Raji (cell line): ENCODE results near the gene SPDEF.

ENCODE experiments used
- POLR2A ChIP-seq: IDR thresholded peaks from 2 replicates; pipeline ENCODE4 v1.6.1; 2011; ENCODE audit warnings: low read depth, low read length, control low read depth; ENCODE audit not compliant: insufficient read depth

Gene SPDEF

DNA sequence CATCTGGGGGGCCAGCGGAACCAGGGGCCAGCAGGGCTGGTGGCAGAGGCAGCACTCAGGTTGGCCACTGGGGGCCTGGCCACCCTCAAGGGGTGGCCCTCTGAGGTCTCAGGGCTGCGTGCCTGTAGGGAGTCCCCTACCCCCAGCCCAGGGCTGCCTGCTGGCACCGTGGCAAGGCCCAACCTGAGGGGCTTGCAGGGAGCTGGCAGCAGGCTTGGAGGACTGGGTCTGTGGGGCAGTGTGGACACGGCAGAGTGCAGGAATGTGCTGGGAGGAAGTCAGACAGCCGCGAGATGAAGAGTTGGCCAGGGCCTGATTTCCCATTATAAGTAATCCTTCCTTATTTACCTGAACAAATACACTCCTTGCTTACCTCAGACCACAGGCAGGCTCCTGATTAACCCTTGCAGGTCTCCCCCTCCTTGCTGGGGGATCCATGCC, at the start of gene SPDEF:
Gene SPDEF (minus strand): TSS at position 299 of the 441 bp plus-strand sequence. CDS start 11,874 bp downstream, outside the sequence.
- TF ChIP-seq POLR2A = no peak

DNA sequence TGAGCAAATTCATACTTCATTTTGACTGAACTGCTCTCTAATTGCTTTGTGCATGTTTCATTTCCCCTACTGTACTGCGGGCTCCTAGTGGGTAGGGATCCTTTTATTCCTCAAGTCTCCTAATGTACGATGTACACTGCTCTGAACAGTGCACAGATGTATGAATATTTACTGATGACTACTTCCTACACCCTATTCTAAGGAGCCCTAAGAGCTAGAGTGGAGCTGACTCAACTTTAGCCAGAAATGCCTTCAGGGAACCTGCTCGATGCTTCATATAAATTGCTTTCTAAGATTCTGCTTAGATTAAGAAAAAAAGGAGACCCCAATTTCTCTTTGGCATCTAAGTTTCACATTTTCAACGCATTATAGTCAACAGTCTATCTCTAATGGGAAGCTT, 47.6 kb upstream of the SPDEF start:
- no peak for TF ChIP-seq POLR2A

DNA sequence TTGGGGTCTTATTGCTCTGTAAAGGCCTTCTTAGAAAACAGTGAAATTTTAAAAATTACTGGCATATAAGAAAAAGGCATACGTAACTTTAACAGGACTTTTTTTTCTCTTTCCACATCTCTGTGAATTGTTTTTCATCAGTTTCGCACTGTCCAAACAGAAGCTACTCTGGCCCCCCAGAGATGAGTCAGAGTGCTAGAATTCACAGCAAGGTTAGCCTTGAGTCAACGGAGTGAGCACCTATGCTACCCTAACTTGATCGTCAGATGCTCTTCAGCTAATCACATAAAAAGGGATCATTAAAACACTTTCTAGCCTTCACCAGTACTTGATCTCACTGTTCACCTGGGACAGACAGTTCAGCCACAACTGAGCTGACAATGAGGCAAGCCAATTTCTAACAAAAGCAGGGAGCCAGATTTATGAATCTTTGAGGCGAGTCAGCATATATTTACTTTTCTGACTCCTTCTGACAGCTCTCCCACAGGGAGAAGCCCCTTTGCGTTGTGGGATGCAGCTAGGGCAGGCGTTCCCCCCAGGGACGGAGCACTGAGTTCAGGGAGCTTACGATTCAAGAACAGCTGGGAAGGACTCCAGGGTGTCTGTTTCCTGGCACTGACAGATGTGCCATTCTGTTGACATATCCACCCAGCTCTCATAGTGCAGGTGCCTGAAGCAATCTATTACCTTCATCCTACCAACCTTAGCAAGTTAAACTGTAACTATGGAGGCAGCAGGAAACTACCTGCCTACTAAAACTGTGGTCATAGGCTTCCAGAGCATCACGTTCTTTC, 46.4 kb upstream of the SPDEF start:
- TF ChIP-seq POLR2A = no peak

- TF ChIP-seq POLR2A = no peak
Measured at GRCh38 chr6:34601706-34602105, 45.6 kb upstream of the SPDEF start.

DNA sequence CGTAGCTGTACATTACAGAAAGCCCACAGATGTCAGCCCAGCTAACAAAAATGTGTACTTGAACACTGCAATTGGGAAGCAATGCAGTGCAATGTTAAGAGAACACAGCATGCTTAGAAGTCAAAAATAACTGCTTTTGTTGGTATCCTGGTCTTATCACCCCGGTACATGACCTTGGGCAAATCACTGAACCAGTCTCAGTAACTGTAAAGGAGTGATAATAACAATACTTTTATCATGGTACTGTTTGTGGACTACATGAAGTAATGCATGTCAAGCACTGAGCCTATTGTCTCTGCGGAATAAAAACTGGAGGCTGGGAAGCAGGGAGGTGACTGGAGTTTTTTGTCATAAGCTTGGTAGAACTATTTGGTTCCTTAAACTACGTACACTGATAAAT, 44.7 kb upstream of the SPDEF start:
- TF ChIP-seq POLR2A = no peak

DNA sequence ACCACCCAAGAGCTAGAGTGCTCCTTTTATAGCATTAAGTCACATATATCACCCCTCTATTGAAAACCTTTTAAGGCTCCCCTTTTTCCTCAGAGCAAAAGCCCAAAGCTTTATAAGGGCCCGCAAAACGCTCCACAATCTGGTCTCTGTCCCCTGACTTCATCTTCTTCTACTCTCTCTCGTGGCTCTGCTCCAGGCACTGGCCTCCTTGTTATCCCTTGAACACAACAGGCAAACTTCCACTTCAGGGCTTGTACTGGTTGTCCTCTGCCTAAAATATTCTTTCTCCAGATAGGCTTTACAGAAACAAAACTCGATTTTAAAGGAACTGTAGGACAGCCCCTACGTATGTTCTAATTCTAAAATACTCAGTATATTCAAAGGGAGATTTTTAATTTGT, 44.0 kb upstream of the SPDEF start:
- no peak for TF ChIP-seq POLR2A

- no peak for TF ChIP-seq POLR2A
Measured at GRCh38 chr6:34598712-34599111, 42.6 kb upstream of the SPDEF start.

DNA sequence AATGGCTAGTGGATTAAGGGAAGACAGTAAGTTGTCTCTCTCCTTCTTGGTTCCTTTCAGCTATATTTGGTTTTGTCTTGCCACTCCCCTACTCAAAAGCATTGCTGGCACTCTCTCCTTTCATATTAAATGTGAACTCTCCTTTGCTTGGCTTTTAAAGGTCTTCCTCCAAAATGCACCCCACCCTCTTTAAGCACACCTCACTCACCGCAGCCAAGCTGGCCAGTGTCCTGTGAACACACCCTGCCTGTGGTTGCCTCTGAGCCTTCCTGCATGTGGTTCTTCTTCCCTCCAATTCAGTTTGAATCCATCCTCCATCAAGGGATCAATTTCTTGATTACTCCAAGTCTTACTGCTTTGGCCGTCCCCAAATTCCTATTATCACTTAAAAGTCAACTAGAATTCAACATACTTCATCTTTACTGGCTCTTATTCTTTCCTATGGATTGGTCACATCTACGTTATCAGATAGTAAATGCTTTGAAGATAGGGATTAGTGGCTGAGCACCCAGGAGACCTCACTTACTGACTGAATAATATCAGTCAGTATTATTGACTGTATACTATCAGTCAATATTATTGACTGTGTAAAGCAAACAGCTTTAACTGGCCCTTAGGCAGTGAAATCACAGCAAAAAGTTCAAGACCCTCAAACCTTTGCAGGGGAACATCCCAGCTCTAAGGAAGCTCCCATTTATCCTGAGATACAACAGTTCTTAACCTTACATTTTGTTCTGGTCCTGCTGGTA, 41.6 kb upstream of the SPDEF start:
- TF ChIP-seq POLR2A = no peak

- no peak for TF ChIP-seq POLR2A
Measured at GRCh38 chr6:34596798-34597197, 40.7 kb upstream of the SPDEF start.

DNA sequence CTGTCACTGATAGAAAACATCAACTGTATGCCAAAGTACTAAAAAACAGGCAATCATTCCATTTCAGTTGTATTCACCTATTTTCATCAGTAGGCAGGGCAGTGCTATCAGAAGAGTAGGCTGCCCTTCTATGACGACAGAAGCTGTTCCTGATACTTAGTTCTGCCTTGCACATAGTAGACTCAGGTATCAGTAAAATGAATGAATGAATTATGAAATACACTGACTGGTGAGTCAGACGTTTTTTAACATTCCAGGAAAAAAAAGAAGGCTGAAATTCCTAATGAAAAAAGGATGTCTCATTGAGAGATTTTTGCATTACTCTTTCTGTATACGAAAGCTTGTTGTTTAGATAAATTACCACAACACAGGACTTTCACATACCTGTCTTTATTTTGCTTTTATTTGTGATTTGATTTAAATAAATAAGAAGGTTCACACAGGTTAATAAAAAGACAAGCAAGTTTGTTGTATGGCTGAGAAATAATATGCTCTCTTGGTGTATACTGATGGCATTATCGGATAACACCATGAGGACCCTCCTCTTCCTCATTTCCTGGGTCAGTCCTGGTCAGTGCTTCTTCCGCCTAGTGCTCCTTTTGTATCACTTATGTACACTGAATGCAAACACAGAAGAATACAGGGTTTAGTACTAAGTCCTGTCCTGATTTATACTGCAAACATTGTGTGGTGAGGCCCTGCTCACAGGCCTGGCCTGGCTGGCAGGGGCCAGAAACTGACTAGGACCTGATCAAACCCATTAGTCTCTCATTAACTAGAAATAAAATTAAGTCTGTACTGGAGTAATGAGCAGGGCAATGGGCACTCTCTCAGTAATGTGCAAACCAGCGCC, 39.4 kb upstream of the SPDEF start:
- TF ChIP-seq POLR2A = no peak

GRCh38 chr6:34593701-34594100, 37.6 kb upstream of the SPDEF start:
- no peak for TF ChIP-seq POLR2A

- no peak for TF ChIP-seq POLR2A
Measured at GRCh38 chr6:34592208-34592952, 36.3 kb upstream of the SPDEF start.

DNA sequence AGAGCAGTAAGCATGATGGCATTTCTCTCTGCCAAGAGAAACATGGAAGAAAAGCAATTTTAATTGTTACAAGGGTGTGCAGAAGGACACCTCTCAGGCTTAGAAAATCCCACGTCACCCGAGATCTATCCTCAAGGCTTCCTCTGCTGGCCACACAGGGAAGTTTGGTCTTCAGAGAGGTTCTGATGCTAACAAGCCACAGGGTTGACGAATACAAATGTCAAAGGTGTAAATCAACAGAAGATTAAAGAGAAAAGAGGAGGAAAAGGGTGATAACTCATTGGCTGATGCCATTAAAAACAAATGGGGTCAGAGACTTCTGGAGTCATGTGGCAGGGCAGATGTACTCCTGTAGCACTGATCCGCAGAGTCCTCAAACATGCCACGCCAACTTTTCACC, 33.6 kb upstream of the SPDEF start:
- no peak for TF ChIP-seq POLR2A

DNA sequence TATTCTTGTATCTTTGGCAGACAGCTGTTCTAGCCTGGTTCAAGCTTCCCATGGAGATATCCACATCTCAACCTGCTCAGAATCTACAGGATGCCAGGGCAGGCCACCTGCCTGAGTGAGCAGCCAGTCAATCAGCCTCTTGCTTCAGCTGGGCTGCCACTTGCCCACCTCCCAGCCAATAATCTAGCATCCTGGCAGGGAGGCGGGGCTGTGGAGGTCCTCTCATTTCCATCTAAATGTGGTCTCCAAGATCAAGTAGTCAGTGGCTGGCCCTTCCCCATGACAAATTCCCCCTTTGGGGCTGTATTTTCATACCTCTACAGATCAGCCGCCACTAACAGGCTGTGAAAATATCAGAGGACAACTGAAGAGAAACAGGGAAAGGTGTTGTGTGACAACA, 33.0 kb upstream of the SPDEF start:
- TF ChIP-seq POLR2A = no peak

DNA sequence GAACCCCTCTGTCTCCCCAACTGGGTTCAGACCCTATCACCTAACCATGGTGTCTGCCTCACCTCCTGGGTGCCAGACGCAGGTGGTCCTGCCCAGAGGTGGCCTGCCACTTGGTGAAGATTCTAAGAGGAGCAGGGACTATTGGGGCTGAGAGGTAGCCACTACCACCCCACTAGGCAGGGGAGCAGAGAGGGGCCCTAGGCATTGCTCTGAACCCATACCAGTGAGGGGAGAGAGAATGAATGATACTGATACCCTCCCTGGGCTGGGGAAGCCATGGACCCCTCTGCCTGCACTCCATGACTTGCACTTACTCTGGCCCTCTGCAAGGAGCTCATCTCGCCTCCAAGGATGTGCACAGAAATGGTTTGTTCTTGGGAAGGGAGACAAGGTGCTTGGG, 31.7 kb upstream of the SPDEF start:
- no peak for TF ChIP-seq POLR2A
